Neural cell (in vitro differentiated cells): Measurements from ENCODE around the gene MAGI2. TPM values are rescaled to one million over a fixed set of nuclear protein-coding genes. Genes with fewer than 3 reads are reported as not detected.

Source experiments
- H2AFZ ChIP-seq: fragments of 200-600, 300-800 bp; sonication (generic), shearing (Covaris generic); 2 replicates; pipeline ENCODE4 v1.6.0; 2014; ENCODE audit warnings: low read depth, mild to moderate bottlenecking, antibody characterized with exemption, low read length, moderate library complexity
- H3F3A ChIP-seq: fragments of 200-600 bp; shearing (Covaris generic); 2 replicates; pipeline ENCODE4 v1.6.1; 2016; ENCODE audit warnings: mild to moderate bottlenecking, moderate library complexity, mixed read lengths, antibody characterized with exemption, low read length; ENCODE audit not compliant: insufficient read depth, poor library complexity, severe bottlenecking
- H3K27ac ChIP-seq: fragments of 200-600, 300-800 bp; sonication (generic), shearing (Covaris generic); 2 replicates; pipeline ENCODE4 v1.5.1; 2014; ENCODE audit warnings: mild to moderate bottlenecking, low read length, moderate library complexity
- H3K27me3 ChIP-seq: fragments of 300-800, 200-600 bp; sonication (generic), shearing (Covaris generic); 2 replicates; pipeline ENCODE4 v1.6.0; 2014; ENCODE audit warnings: mild to moderate bottlenecking, low read depth, low read length, moderate library complexity; ENCODE audit not compliant: insufficient read depth
- H3K36me3 ChIP-seq: fragments of 300-800, 200-600 bp; sonication (generic), shearing (Covaris generic); 2 replicates; pipeline ENCODE4 v1.5.1; 2014; ENCODE audit warnings: mild to moderate bottlenecking, antibody characterized with exemption, low read length, moderate library complexity; ENCODE audit not compliant: insufficient read depth
- H3K4me2 ChIP-seq: fragments of 300-800, 200-600 bp; sonication (generic), shearing (Covaris generic); 2 replicates; pipeline ENCODE4 v1.6.0; 2014; ENCODE audit warnings: mild to moderate bottlenecking, low read length
- H3K4me3 ChIP-seq: fragments of 300-800, 200-600 bp; sonication (generic), shearing (Covaris generic); 2 replicates; pipeline ENCODE4 v1.5.1; 2014; ENCODE audit warnings: mild to moderate bottlenecking, low read length, moderate library complexity
- H3K79me2 ChIP-seq: fragments of 200-600 bp; shearing (Covaris generic); replicated peaks from 2 replicates; pipeline ENCODE4 v1.6.0; 2014; ENCODE audit warnings: mild to moderate bottlenecking, low read length, moderate library complexity; ENCODE audit not compliant: insufficient read depth
- H3K9ac ChIP-seq: fragments of 300-800, 200-600 bp; sonication (generic), shearing (Covaris generic); 2 replicates; pipeline ENCODE4 v1.6.1; 2016; ENCODE audit warnings: mild to moderate bottlenecking, low read length, mixed read lengths
- H3K9me2 ChIP-seq: fragments of 200-600 bp; shearing (Covaris generic); 2 replicates; pipeline ENCODE4 v1.6.1; 2016; ENCODE audit warnings: mild to moderate bottlenecking, low read length, mixed read lengths; ENCODE audit not compliant: insufficient read depth
- H3K9me3 ChIP-seq: fragments of 200-600, 300-800 bp; sonication (generic), shearing (Covaris generic); 2 replicates; pipeline ENCODE4 v1.6.1; 2016; ENCODE audit warnings: mild to moderate bottlenecking, mixed run types, low read length, moderate library complexity, mixed read lengths
- H4K20me1 ChIP-seq: fragments of 200-600 bp; shearing (Covaris generic); 2 replicates; pipeline ENCODE4 v1.6.1; 2016; ENCODE audit warnings: mild to moderate bottlenecking, mixed run types; ENCODE audit not compliant: insufficient read depth
- CTCF ChIP-seq: fragments of 450-650 bp; IDR thresholded peaks from 2 replicates; pipeline ENCODE4 v1.5.1; 2014; ENCODE audit warnings: antibody characterized with exemption, mild to moderate bottlenecking, moderate library complexity; ENCODE audit not compliant: poor library complexity, severe bottlenecking
- EP300 ChIP-seq: fragments of 450-650 bp; conservative IDR thresholded peaks from 2 replicates; pipeline ENCODE4 v1.6.1; 2014; ENCODE audit warnings: antibody characterized with exemption, mild to moderate bottlenecking, moderate library complexity; ENCODE audit not compliant: poor library complexity, severe bottlenecking
- EZH2 ChIP-seq: fragments of 200-600, 300-800 bp; shearing (Covaris generic), sonication (generic); IDR thresholded peaks from 2 replicates; pipeline ENCODE4 v1.6.1; 2014; ENCODE audit warnings: antibody characterized with exemption, low read length, borderline replicate concordance, mild to moderate bottlenecking; ENCODE audit not compliant: insufficient read depth, poor library complexity, severe bottlenecking
- MXI1 ChIP-seq: fragments of 450-650 bp; conservative IDR thresholded peaks from 2 replicates; pipeline ENCODE4 v1.6.1; 2014; ENCODE audit warnings: antibody characterized with exemption, mild to moderate bottlenecking; ENCODE audit not compliant: poor library complexity, severe bottlenecking
- POLR2AphosphoS5 ChIP-seq: IDR thresholded peaks from 2 replicates; pipeline ENCODE4 v1.6.1; 2012
- RAD21 ChIP-seq: fragments of 450-650 bp; conservative IDR thresholded peaks from 2 replicates; pipeline ENCODE4 v1.6.1; 2014; ENCODE audit warnings: antibody characterized with exemption, mild to moderate bottlenecking, moderate library complexity
- REST ChIP-seq: IDR thresholded peaks from 2 replicates; pipeline ENCODE4 v1.6.1; 2012; ENCODE audit warnings: borderline replicate concordance
- TAF1 ChIP-seq: IDR thresholded peaks from 2 replicates; pipeline ENCODE4 v1.6.1; 2012; ENCODE audit warnings: low read depth
- polyA plus RNA-seq: library from polyadenylated mRNA; depleted of rRNA; stranded (reverse); fragments of >200 nt; gene quantifications from 2 replicates; pipeline ENCODE4 v1.2.3, GENCODE V29; 2014

The MAGI2 gene
- polyA plus RNA-seq, 1 donor from 2014 or later: 19.3 TPM

- H3F3A ChIP-seq: no peaks in the 10 kb centered on the region
- H3K9me3 ChIP-seq: no peaks in the 10 kb centered on the region
- no peak overlapping the region for H3K9ac ChIP-seq
- TF ChIP-seq TAF1: no peak
- no peak for TF ChIP-seq RAD21
- no peak for TF ChIP-seq EZH2
- TF ChIP-seq POLR2AphosphoS5: no peak
- H3K79me2 ChIP-seq: no peaks in the 10 kb centered on the region
- H3K4me3 ChIP-seq: no peak overlapping the region
- H3K27me3 ChIP-seq: no peaks in the 10 kb centered on the region
- no peak overlapping the region for H3K4me2 ChIP-seq
- no peaks in the 10 kb centered on the region for H3K36me3 ChIP-seq
- no peak overlapping the region for H3K27ac ChIP-seq
- H4K20me1 ChIP-seq: no peaks in the 10 kb centered on the region
- no peak overlapping the region for H2AFZ ChIP-seq
- no peaks in the 10 kb centered on the region for H3K9me2 ChIP-seq
These were observed 38.6 kb downstream of the MAGI2 start for GRCh38 chr7:79414910-79415309.

- H3K9ac ChIP-seq: no peak overlapping the region
- no peak overlapping the region for H3K4me3 ChIP-seq
- H3K27ac ChIP-seq: no peak overlapping the region
These were observed 40.6 kb downstream of the MAGI2 start for GRCh38 chr7:79412915-79413314.

GRCh38 chr7:79412438-79412837 is 41.0 kb downstream of the MAGI2 start:
- Histone ChIP-seq H3K79me2 (no peaks in the 10 kb centered on the region), H2AFZ (no peak overlapping the region), H3K9me2 (no peaks in the 10 kb centered on the region), H3K36me3 (no peaks in the 10 kb centered on the region), H3K9me3 (no peaks in the 10 kb centered on the region), H3K4me2 (no peak overlapping the region), H3F3A (no peaks in the 10 kb centered on the region), H3K27ac (no peak overlapping the region), H3K9ac (no peak overlapping the region), H4K20me1 (no peaks in the 10 kb centered on the region), H3K4me3 (no peak overlapping the region), H3K27me3 (no peaks in the 10 kb centered on the region)
- TF ChIP-seq MXI1 (no peak), EZH2 (no peak), EP300 (no peak), REST (no peak), TAF1 (no peak), RAD21 (no peak), POLR2AphosphoS5 (no peak), CTCF (no peak)

More at GRCh38 chr7:79412915-79413314, 40.6 kb downstream of the MAGI2 start:
- TF ChIP-seq REST (no peak), POLR2AphosphoS5 (no peak), RAD21 (no peak), MXI1 (no peak), TAF1 (no peak), EP300 (no peak)
- no peaks in the 10 kb centered on the region for H3K27me3 ChIP-seq
- H2AFZ ChIP-seq: no peak overlapping the region
- H3K4me2 ChIP-seq: no peak overlapping the region
- no peaks in the 10 kb centered on the region for H3K9me3 ChIP-seq
- no peaks in the 10 kb centered on the region for H3K36me3 ChIP-seq
- no peaks in the 10 kb centered on the region for H3K79me2 ChIP-seq
- no peaks in the 10 kb centered on the region for H4K20me1 ChIP-seq
- H3F3A ChIP-seq: no peaks in the 10 kb centered on the region
- no peaks in the 10 kb centered on the region for H3K9me2 ChIP-seq
